GM19193 (cell line): ENCODE results near the gene SORCS2.

Source experiments
- POLR2A ChIP-seq: IDR thresholded peaks from 4 replicates; pipeline ENCODE4 v1.6.1; 2011; ENCODE audit not compliant: insufficient read depth, insufficient read length; ENCODE audit errors: extremely low read depth

SORCS2 gene

DNA sequence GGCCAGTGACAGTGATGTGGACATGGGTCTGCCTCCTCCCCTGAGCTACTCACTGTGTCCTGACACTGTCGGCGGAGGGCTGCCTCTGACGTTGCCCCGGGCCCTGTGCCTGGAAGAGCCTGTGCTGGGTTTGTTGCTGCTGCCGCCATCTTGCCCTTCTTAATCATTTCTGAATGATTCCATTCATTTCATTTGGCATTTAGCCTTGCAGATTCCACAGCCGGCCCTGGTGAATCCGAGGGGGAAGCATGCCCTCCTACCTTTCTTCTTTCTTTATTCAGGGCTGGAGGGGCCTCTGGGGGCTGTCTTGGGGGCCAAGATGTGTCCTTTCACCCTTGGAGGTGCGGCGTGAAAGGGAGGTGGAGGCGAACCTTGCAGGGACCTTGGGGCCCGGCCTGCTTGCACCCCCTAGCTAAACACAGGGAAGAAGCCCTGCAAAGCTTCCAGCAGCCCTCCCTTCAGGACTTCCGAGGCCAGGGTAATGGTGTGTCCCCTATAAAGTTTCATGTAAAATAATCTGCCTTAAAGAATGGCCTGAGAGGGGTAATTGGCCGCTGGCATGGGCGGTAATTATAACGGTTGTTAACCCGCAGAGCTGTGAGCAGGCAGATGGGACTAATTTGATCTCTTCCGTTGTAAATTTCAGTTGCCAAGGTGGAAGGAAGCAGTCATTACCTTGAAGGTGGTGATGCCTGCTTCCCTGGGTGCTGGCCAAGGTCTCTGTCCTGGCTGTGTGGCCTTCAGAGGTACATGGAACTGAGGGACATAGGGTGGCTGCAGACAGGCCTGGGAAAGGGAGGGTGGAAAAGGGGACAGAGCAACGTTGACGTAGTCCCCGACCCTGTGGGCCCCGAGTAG, 150.1 kb downstream of the SORCS2 start:
- no peak for TF ChIP-seq POLR2A

DNA sequence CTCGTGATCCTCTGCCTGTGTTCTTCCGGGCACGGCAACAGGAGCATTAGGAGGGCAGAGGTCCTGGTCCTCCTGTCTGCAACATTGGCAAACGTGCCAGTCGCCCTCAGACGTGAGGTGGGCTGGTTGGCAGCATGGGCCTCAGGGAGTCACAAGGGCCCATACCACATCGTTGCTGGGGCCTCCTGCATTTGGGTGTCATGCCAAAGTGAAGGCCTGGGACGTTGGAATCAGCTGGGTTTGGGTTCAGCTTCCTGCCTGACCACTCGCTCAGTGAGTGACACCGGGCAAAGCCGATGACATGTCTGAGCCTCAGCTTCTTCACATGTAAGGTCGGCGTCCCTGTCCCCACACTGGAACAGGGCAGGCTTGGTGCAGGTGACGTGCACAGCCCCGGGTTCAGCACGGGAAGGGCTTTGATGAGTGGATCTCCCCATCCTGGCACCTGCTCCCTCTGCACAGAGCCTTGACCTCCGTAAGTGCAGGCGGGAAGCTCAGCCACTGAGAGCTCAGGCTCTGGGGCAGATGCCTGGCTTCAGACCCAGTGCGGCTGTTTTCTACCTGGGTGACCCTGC, 150.8 kb downstream of the SORCS2 start:
- no peak for TF ChIP-seq POLR2A

DNA sequence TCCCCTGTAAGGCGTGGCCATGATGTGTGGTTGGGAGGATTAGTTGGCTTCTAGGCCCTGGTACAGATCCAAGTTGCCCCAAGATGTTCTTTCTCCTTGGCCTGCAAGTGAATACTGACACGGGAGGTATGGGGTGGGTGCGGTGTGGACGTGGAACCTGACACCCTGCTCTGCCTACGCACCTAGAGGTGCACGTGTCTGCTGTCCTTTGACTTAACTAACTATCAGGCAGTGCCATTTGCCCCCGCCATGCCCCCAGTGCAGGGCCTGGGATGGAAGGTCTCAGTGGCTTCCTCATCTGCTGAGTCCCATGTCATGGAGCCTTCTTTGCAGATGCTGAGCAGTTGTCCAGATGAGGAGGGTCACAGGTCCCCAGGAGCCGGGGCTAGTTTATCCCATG, 151.6 kb downstream of the SORCS2 start:
- TF ChIP-seq POLR2A = no peak

DNA sequence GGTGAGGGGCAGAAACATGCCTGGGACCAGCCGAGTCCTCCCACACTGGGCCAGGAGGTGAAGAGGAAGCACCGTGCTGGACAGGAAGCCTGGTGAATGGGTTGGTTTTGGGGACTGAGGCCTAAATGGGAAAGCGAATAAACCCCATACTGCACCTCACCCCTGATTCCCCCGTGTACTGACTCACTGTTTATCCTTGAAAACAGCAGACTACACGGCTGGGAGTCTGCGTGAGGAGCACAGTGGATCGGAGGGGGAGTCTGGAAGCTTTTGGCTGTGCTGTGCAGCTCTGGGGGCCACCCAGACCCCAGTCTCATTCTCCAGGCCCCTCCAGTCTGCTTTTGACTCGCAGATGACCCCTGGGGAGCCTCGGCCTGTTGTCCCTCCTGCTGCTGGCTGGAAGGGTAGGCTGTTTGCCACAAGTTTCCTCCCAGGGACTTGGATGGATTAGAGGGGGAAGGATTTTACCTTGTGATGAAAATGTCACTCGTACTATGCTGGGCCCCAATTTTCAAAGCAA, 152.4 kb downstream of the SORCS2 start:
- TF ChIP-seq POLR2A = no peak

DNA sequence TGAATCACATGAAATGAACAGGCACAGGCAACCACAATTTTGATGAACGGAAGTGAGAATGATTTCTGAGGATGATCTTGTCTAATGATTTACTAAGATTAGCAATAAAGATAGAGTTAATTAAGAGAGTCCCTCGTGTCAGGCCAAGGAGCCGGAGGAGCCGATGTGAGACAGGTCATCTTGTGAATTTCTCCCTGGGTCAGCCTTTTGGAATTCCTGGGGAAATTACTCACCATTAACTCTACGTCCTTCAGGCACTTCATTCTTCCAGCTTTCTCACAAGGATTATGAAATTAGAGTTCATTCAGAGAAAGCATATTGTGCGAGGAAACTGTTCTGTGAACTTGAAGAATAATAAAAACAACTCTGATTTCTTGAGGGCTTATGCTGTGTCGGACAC, 155.6 kb downstream of the SORCS2 start:
- no peak for TF ChIP-seq POLR2A

DNA sequence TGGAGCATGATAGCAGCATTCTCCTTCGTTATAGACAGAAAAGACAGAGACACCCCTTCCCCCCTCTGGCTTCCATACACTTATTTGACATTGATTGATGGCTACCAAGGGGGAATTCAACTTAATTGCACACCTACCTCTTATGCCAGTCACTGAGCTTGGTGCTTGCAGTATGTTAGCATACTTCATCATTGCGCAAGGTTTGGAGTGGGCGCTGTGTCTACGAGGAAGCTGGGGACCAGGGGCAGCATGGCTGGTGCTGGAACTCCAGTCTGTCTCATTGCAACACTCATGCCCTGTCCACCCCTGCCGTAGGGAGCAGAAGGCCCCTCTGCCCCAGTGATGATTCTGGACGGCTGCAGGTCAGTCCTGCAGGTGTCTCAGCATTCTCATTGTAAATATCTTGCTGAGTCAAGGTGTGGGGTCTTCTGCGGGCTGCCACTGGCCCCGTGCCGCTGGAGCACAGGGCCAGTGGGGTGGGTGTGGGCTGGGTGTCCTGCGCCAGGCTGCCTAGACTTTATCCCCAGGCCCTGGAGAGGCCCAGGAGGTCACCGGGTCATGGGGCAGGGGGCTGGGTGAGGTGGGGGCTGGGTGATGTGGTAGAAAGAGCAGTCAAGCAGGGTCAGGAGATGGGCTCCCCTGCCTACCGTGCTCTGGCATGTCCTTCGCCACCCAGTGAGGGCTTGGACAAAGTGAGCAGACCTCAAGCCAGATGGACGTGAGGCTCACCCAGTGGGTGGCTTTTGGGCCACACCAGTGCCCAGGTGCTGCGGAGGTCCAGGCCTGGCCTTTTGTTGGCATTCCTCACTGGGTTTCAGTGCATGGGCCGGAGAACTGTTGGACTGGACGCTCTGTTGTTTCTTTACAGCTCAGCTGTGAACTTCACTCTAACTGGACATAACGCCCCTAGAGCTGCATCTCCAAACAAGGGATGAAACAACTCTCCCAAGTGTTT, 156.9 kb downstream of the SORCS2 start:
- no peak for TF ChIP-seq POLR2A

DNA sequence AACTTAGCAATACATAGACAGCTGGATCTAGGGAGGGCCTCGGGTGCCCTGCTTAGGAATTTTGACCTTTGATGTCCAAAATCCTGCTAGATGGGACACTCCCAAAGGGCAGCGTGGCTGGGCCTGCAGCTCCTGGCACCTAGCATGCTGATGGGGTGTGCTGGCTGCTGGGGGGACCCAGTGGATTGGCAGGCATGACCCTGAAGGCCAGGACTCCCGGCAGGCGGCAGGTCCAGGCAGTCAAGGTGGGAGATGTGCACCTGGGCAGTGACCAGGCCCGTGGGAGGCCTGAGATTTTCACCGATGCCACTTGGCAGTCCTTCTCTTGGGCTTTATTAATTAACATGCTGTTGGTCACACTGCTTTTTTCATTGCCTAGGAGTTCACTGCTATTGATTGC, 158.1 kb downstream of the SORCS2 start:
- TF ChIP-seq POLR2A = no peak

DNA sequence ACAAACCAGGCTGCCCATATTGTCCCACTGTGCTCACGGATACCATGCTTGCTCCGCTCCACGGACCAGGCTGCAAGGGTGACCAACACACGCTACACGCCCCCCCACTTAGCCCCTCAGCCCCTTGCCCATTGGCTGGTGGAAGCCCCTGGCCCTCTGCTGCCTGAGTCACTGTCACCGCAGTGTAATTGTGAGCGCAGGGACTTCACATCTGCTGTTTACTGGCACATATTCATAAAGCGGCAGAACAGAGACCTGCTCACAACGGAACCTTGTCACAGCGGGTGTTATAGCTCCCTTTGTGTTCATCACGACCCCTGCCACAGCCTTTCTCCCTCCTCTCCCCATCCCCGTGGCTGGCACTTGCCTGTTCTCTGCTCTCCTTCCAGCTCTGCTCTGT, 158.7 kb downstream of the SORCS2 start:
- TF ChIP-seq POLR2A = no peak

DNA sequence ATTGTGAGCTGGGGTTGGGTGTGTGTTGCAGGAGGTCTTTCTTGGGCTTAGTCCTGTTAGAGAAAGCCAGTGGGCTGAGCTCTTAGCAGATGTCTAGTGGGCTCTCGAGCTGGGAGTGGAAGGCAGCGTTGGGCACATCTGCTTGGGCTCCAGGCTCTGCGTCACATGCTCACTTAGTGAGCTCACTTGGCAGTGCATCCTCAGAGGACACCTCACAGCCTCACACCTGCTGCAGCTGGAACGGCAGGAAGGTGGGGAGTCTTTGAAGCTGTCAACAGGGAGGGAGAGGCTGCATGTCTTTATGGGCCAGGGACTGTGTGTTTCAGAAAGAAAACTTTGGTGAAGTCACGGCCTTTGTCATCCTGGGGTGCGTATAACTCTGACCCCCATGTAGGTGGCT, 160.1 kb downstream of the SORCS2 start:
- no peak for TF ChIP-seq POLR2A

DNA sequence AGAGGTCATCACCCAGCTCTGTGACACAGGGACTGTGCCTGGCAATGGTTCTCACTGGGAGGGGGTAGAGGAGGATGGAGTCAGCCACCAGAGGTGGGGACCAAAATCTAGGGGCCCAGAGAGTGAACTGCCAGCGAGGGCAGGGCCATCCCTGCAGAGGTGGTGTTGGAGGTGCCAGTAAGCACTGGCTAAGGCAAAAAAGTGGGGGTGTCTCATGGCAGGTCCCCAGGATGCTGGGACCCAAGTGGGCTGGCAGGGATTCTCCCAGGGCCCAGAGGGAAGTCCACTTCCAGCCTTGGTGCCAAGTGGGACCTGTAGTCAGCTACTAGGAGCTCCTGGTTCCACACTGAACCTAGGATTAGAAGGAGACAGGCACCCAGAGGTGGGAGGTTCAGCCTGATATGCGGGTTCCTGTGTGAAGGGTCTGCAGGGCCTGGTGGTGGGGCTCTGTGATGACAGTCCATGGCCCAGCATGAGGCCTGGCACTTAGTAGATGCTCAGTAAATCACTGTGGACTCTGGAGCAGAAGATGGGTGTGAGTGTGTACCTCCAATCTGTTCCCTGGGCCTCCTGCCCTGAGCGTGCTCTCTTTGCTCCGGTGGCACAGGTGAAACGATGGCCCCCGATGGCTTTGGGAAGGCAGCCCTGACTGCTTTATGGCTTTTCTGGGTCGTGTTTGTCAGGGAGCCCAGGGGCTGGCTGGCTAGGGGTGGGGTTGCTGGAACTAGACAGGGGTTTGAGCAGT, 160.9 kb downstream of the SORCS2 start:
- no peak for TF ChIP-seq POLR2A

DNA sequence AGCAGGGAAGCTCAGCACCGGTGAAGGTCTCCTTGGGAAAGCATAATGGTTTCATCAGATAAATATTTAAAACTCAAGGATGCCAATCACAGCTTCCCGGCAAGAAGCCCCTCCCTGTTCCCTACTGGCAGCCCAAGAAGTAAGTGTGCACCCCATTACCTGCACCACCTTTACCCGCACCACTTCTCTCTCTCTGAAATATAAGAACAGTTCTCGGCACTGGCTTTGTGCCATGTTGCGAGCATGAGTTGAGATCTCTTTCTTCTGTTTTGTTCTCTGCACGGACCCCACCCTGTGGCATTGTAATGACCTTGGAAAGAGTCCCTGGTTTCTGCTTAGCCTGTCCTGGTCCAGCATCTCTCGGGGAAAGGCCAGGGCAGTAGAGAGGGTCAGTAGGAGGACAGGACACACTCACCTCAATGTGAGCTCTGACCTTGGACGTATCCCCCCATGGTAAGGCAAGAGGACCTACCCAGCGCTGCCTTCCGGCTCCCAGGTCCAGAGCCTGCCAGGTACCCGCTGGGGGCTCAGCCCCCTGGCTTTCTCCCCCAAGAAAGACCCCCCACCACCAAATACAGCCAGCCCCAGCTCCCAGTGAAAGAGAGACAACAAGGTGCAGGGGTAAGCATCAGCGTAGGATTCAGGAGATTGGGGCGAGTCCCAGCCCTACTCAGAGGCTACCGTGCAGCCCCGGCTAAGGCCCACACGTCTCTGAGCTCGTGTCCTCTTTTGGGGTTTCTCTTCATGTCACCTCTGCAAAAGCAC, 161.7 kb downstream of the SORCS2 start:
- no peak for TF ChIP-seq POLR2A

DNA sequence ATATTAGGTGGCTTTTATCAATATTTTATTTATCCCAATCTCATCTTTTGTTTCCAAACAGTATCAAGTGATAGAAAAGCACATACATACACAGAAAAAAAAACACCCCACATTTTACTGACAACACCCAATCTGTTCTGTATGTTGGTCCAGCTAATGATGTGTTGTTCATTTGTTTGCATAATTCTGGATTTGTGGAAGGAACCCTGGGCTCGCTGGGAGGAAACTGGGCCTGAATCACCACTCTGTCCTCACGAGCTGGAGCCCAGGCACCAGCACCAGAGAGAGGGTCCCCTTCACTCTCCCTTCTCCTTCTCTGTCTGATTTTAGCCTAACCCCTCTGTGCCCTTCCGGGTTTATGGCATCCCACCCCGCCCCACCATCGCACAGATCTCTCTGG, 162.6 kb downstream of the SORCS2 start:
- TF ChIP-seq POLR2A = no peak

DNA sequence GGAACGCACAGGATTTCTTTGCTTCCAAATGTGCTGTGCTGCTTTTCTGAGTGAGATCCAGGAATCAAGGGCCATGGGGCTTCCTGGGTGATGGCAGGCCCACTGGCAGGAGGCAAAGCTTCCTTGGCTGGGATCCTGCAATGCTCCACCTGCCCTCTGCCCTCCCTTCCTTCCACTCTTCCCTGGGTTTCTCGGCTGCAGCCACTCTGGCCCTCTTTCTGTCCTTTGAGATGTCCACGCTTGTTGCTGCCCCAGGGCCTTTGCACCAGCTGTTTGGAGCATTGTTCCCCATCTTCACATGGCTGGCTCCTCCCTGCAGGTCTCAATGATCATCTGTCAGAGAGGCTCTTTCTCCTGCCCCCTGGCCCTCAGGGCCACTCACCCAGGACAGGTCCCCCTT, 163.5 kb downstream of the SORCS2 start:
- no peak for TF ChIP-seq POLR2A

DNA sequence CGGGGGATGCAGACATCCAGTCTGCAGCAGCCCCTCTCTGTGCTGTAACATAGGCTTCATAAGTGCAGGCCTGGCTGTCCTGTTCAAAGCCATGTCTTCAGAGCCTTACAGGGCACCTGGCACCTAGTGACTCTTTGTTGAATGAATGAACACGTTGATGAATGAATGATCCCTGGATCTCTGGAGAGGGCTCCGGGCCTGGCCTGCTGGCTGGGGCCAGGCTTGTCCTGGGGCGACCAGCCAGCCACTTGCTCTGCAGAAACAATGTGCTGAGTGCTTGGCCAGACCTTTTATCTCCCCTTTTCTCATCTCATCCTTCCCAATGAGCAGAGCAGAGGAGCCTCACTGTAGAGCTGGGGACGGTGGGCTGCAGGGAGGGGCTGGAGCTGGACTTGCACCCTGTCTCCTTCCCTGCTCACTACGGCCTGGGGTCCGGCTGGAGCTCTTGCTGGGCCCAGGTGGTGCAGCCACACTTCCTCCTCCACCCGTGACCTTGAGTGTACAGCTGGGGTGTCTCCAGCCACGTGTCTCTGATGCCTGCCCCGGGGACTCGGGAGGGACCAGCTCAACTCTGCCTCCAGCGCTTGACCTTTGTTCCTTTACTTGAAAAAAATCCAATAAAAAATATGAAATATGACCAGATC, 164.5 kb downstream of the SORCS2 start:
- no peak for TF ChIP-seq POLR2A

DNA sequence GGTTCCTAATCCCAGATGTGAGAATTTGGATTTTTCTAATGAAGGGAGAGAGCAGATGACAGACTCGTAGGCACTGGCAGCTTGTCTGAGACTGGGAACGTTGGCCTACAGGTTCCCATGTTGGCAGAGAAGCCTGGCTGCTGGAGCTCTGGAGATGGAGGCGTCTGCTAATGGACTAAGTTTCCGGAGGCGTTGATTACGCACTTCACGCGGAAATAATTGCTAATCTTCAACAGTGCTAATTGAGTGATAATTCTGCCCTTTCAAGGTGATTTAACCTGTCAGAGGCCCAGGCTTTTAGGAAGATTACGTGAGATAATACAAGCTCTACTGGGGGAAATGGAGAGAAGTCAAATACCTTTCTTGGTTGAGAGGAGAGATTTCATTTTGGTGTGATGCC, 165.0 kb downstream of the SORCS2 start:
- no peak for TF ChIP-seq POLR2A
